IMR-90 (cell line): ENCODE results near the gene TNKS2. TPM values are rescaled to one million over a fixed set of nuclear protein-coding genes. Genes with fewer than 3 reads are reported as not detected.
A peak's percentile ranks its signal among the peaks of the same experiment; 100 is the strongest.

Experiments
- ATAC-seq: fragments of 200-7000 bp; cut with Tn5 transposase; 2 replicates; pipeline ENCODE4 v1.9.1; 2020; ENCODE audit warnings: low read depth, mild to moderate bottlenecking, moderate library complexity
- BruUV-seq: library from RNA; stranded (reverse); fragments of 400-500 nt; replicated peaks from 2 replicates; lab custom pipeline; 2021; lab: Mats Ljungman, UMichigan
- CTCF ChIA-PET: fragments of 300-600 bp; formaldehyde crosslinking; extraction: SDS; loops from one replicate; lab custom pipeline; 2021; ENCODE audit warnings: antibody characterized with exemption; lab: Yijun Ruan, JAX
- POLR2A ChIA-PET: fragments of 300-600 bp; sonication (Branson Sonifier 250); formaldehyde crosslinking; loops from one replicate; lab custom pipeline; 2022; ENCODE audit warnings: antibody characterized with exemption; ENCODE audit not compliant: unreplicated experiment; lab: Charles Lee
- DNase-seq: peaks from one replicate; pipeline ENCODE4 v3.0.0; 2013
- H2AFZ ChIP-seq: replicated peaks from 2 replicates; pipeline ENCODE3; 2013; ENCODE audit warnings: low read length, mild to moderate bottlenecking; ENCODE audit not compliant: poor library complexity
- H2AK5ac ChIP-seq: 2 replicates; pipeline ENCODE4 v1.6.1; 2013; ENCODE audit warnings: low read depth, low read length, inconsistent platforms
- H2AK9ac ChIP-seq: replicated peaks from 2 replicates; pipeline ENCODE3; 2013; ENCODE audit warnings: mild to moderate bottlenecking, low read depth, low read length, moderate library complexity; ENCODE audit not compliant: poor library complexity
- H2BK120ac ChIP-seq: 2 replicates; pipeline ENCODE4 v1.6.1; 2013; ENCODE audit warnings: low read depth, low read length, inconsistent platforms
- H2BK15ac ChIP-seq: 3 replicates; pipeline ENCODE4 v1.6.1; 2013; ENCODE audit warnings: low read depth, low read length, inconsistent platforms
- H2BK20ac ChIP-seq: 2 replicates; pipeline ENCODE4 v1.6.1; 2013; ENCODE audit warnings: low read depth, mild to moderate bottlenecking, inconsistent platforms, low read length, moderate library complexity
- H2BK5ac ChIP-seq: 2 replicates; pipeline ENCODE4 v1.6.1; 2013; ENCODE audit warnings: mild to moderate bottlenecking, low read depth, low read length, inconsistent platforms; ENCODE audit not compliant: poor library complexity, severe bottlenecking
- H3K14ac ChIP-seq: replicated peaks from 2 replicates; pipeline ENCODE4 v1.6.1; 2013; ENCODE audit warnings: low read depth, low read length, inconsistent platforms
- H3K18ac ChIP-seq: 2 replicates; pipeline ENCODE4 v1.6.1; 2013; ENCODE audit warnings: low read depth, low read length, control low read depth
- H3K23ac ChIP-seq: 2 replicates; pipeline ENCODE4 v1.6.1; 2013; ENCODE audit warnings: low read depth, low read length, inconsistent platforms
- H3K27ac ChIP-seq: 2 replicates; pipeline ENCODE4 v1.5.1; 2013; ENCODE audit warnings: mild to moderate bottlenecking, control low read depth, low read length; ENCODE audit not compliant: insufficient read depth
- H3K27me3 ChIP-seq: 2 replicates; pipeline ENCODE4 v1.6.1; 2013; ENCODE audit warnings: low read length; ENCODE audit not compliant: control insufficient read depth, insufficient read depth
- H3K36me3 ChIP-seq: 2 replicates; pipeline ENCODE4 v1.6.1; 2013; ENCODE audit warnings: low read length, mixed read lengths; ENCODE audit not compliant: control insufficient read depth, insufficient read depth
- H3K4ac ChIP-seq: 2 replicates; pipeline ENCODE4 v1.6.1; 2013; ENCODE audit warnings: low read depth, low read length, inconsistent platforms
- H3K4me1 ChIP-seq: 2 replicates; pipeline ENCODE4 v1.6.1; 2013; ENCODE audit warnings: low read length, mixed read lengths; ENCODE audit not compliant: control insufficient read depth, insufficient read depth
- H3K4me2 ChIP-seq: 2 replicates; pipeline ENCODE4 v1.6.1; 2013; ENCODE audit warnings: low read depth, mild to moderate bottlenecking, control low read depth, low read length, moderate library complexity
- H3K4me3 ChIP-seq: 2 replicates; pipeline ENCODE4 v1.5.1; 2013; ENCODE audit warnings: low read depth, mild to moderate bottlenecking, control low read depth, low read length, moderate library complexity; ENCODE audit not compliant: insufficient read depth
- H3K56ac ChIP-seq: 2 replicates; pipeline ENCODE4 v1.6.1; 2013; ENCODE audit warnings: low read length, inconsistent platforms; ENCODE audit not compliant: insufficient read depth; ENCODE audit errors: extremely low read depth
- H3K79me1 ChIP-seq, 2 experiments: 2 replicates each; pipeline ENCODE4 v1.6.1; 2013; ENCODE audit warnings: low read length in 2 of 2, inconsistent platforms in 1 of 2, low read depth in 1 of 2
- H3K9ac ChIP-seq: 2 replicates; pipeline ENCODE4 v1.6.1; 2013; ENCODE audit warnings: low read depth, low read length, control low read depth
- H3K9me1 ChIP-seq: 2 replicates; pipeline ENCODE4 v1.6.1; 2013; ENCODE audit warnings: low read length, inconsistent platforms; ENCODE audit not compliant: insufficient read depth
- H3K9me3 ChIP-seq: 2 replicates; pipeline ENCODE4 v1.6.1; 2013; ENCODE audit warnings: low read length; ENCODE audit not compliant: control insufficient read depth, insufficient read depth
- H4K20me1 ChIP-seq: 2 replicates; pipeline ENCODE4 v1.6.1; 2013; ENCODE audit warnings: low read length, inconsistent platforms; ENCODE audit not compliant: insufficient read depth
- H4K5ac ChIP-seq: 2 replicates; pipeline ENCODE4 v1.6.1; 2013; ENCODE audit warnings: mild to moderate bottlenecking, low read depth, low read length, control low read depth
- H4K8ac ChIP-seq, 2 experiments: 2 replicates each; pipeline ENCODE4 v1.6.1; 2013; ENCODE audit warnings: low read depth in 2 of 2, low read length in 2 of 2, control low read depth in 1 of 2, inconsistent platforms in 1 of 2
- H4K91ac ChIP-seq: 2 replicates; pipeline ENCODE4 v1.6.1; 2013; ENCODE audit warnings: low read depth, low read length, inconsistent platforms; ENCODE audit not compliant: insufficient read depth
- CEBPB ChIP-seq: IDR thresholded peaks from 2 replicates; pipeline ENCODE4 v1.6.1; 2012; ENCODE audit warnings: low read depth, low read length, improper control_type of control experiment
- FOS ChIP-seq: fragments of 150-350 bp; IDR thresholded peaks from 2 replicates; pipeline ENCODE4 v1.6.1; 2016; ENCODE audit warnings: low read depth, low read length
- MAFK ChIP-seq: IDR thresholded peaks from 2 replicates; pipeline ENCODE4 v1.6.1; 2012; ENCODE audit warnings: low read depth, low read length, improper control_type of control experiment
- MXI1 ChIP-seq: IDR thresholded peaks from 2 replicates; pipeline ENCODE4 v1.6.1; 2012; ENCODE audit warnings: low read depth, mild to moderate bottlenecking, low read length, moderate library complexity, borderline replicate concordance
- NFE2L2 ChIP-seq: fragments of 150-350 bp; IDR thresholded peaks from 2 replicates; pipeline ENCODE4 v1.6.1; 2016; ENCODE audit warnings: low read depth, mild to moderate bottlenecking, low read length
- whole genome bisulfite sequencing, 2 experiments: methylation state at CpG; one replicate each; pipeline versions ENCODE4 v1.1.5 to v1.1.7; 2013; ENCODE audit warnings: missing lambda C conversion rate in 2 of 2; ENCODE audit not compliant: insufficient read length in 1 of 2; ENCODE audit errors: extremely low coverage in 2 of 2; 5-methylcytosine and 5-hydroxymethylcytosine counted together
- dilution Hi-C: fragments of 300-500 bp; cut with HindIII; formaldehyde crosslinking; loops from one replicate; pipeline ENCODE4 v1.14.3; 2018; ENCODE audit warnings: low sequenced_read_pairs; ENCODE audit not compliant: unreplicated experiment
- in situ Hi-C: fragments of 300-500 bp; cut with MboI; formaldehyde crosslinking; loops from 3 replicates; pipeline ENCODE4 v1.14.3; 2019; ENCODE audit warnings: low sequenced_read_pairs, inconsistent platforms, mixed read lengths
- intact Hi-C: fragments of 100-400 bp; cut with micrococcal nuclease; formaldehyde crosslinking; loops from 2 replicates; pipeline ENCODE4 v1.10.0; 2022
- polyA plus RNA-seq, 3 experiments: library from polyadenylated mRNA; depleted of rRNA; stranded (reverse); fragments of >200 nt; gene quantifications; 2 replicates each; pipeline ENCODE4 v1.2.3, GENCODE V29; 2012; ENCODE audit warnings: low replicate concordance in 1 of 3
- total RNA-seq: library from RNA; depleted of rRNA; stranded (reverse); fragments of >200 nt; gene quantifications from 2 replicates; pipeline ENCODE4 v1.2.3, GENCODE V29; 2012
- TF ChIP-seq, protein P1 (sequence below): fragments of 150-350 bp; IDR thresholded peaks from 2 replicates; pipeline ENCODE4 v1.6.1; 2017; ENCODE audit warnings: mild to moderate bottlenecking, antibody characterized with exemption, low read length, low read depth

Gene TNKS2
- total and polyA plus RNA-seq, 2 of the 4 experiments (the other 2 are of a cell fraction) = 17.0 to 41.4 TPM

DNA sequence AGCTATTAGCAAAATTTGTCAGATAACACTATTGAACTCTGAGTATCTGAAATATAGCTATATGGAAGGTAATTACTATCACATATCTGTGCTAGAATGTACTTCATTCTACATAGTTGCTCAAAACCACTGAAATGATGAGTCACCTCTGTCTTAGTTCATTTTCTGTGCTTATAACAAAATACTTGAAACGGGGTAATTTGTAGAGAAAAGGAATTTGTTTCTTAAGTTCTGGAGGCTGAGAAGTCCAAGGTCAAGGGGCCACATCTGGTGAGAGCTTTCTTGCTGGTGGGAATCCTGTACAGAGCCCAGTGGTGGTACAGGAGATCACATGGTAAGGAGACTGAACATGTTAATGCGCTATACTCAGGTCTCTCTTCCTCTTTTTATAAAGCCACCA is 41.9 kb upstream of the TNKS2 start:
- Histone ChIP-seq H3K14ac (no peak overlapping the region), H3K4me1 (peaks cover 8% of the 10 kb centered on the region), H2BK15ac (no peak overlapping the region), H2BK5ac (no peak overlapping the region), H3K27ac (no peak overlapping the region), H3K56ac (no peak overlapping the region), H3K4me2 (no peak overlapping the region), H3K4ac (no peak overlapping the region), H4K91ac (no peak overlapping the region), H3K4me3 (no peak overlapping the region), H2BK120ac (no peak overlapping the region), H2BK20ac (no peak overlapping the region), H3K79me1 (no peaks in the 10 kb centered on the region), H3K27me3 (no peaks in the 10 kb centered on the region; the same call in 1 of the 2 replicates), H3K36me3 (no peaks in the 10 kb centered on the region), H3K23ac (no peak overlapping the region), H3K9me3 (peaks cover 2% of the 10 kb centered on the region; the same call in 1 of the 2 replicates), H3K18ac (no peak overlapping the region), H3K9ac (no peak overlapping the region), H4K8ac (no peak overlapping the region), H2AK9ac (no peak overlapping the region), H4K20me1 (no peaks in the 10 kb centered on the region), H2AFZ (no peak overlapping the region), H4K5ac (no peak overlapping the region), H3K9me1 (no peaks in the 10 kb centered on the region), H2AK5ac (no peak overlapping the region)
- BruUV-seq = no TSS peak
- intact Hi-C loops = loop anchor here (2.0 to 5.0 kb wide), 4 partner anchors 41 to 344 kb away; partner anchors contain the start of genes HECTD2, PPP1R3C and TNKS2
- ChIA-PET CTCF (interaction anchor here (0.9 kb wide), 1 partner anchor 97 kb away, joined by 4 read pairs; no protein-coding TSS in a partner anchor), POLR2A (no interaction called here)
- ATAC-seq (peak; percentile 81), DNase-seq (peak; percentile 90)
- no CpG with 5 or more reads among the region's 2 CpGs for WGBS, 2 experiments
- dilution Hi-C loops = no loop called here
- peak; percentile 65 for TF ChIP-seq NFE2L2
- 0 out of 2 replicates have a peak, but pooled peaks have one; percentile 5 for TF ChIP-seq MAFK
- TF ChIP-seq, protein P1, sequence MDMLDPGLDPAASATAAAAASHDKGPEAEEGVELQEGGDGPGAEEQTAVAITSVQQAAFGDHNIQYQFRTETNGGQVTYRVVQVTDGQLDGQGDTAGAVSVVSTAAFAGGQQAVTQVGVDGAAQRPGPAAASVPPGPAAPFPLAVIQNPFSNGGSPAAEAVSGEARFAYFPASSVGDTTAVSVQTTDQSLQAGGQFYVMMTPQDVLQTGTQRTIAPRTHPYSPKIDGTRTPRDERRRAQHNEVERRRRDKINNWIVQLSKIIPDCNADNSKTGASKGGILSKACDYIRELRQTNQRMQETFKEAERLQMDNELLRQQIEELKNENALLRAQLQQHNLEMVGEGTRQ = 0 out of 2 replicates have a peak, but pooled peaks have one; percentile 12
- peak; percentile 79 for TF ChIP-seq FOS
- peak; percentile 49 for TF ChIP-seq CEBPB
- no peak for TF ChIP-seq MXI1
- in situ Hi-C loops = no loop called here
